HG03442 (cell line): ENCODE data around the gene FAM53B.

Experiments
- ATAC-seq: cut with Tn5 transposase; IDR thresholded peaks from one replicate; pipeline ENCODE4 v1.9.1; 2021; ENCODE audit warnings: mild to moderate bottlenecking, moderate library complexity; ENCODE audit not compliant: unreplicated experiment

FAM53B gene

DNA sequence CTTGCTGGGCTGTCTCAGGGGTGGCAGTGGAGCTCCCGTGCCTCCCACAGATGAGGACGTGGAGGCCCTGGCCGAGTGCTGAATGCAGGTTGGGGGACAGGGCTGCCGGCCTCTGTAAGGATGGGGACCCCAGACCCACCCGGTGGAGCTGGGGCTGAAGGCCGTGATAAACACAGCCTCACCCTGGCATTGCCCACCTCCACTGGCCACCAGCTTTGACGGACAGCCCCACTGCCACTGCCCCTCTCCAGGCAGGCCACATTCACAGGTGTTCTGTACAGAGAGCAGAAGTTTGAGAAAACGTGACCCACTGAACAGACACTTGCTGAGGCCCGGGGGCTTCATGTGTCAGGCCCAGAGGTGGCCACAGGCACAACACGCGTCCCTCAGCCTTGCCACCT lies 156.4 kb downstream of the FAM53B start:
- no peak for ATAC-seq

DNA sequence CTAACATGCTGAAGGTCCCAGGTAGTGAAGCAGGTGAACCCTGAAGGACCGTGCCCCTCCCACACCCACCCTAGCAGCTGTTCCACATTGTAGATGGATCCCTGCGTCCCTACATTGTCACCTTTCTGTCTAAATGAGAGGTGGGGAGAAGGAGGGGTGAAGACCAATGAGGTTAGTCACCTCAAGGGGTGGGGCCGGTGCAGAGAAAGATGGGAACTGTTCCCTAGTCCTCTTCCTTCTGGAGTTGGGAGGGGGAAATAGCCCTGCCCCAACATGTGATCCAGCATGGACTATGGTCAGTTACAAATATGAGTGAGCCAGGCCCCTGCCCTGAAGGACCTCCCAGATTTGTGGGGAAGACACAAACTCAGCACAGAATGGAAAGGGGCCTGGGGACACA lies 158.0 kb downstream of the FAM53B start:
- ATAC-seq: no peak

DNA sequence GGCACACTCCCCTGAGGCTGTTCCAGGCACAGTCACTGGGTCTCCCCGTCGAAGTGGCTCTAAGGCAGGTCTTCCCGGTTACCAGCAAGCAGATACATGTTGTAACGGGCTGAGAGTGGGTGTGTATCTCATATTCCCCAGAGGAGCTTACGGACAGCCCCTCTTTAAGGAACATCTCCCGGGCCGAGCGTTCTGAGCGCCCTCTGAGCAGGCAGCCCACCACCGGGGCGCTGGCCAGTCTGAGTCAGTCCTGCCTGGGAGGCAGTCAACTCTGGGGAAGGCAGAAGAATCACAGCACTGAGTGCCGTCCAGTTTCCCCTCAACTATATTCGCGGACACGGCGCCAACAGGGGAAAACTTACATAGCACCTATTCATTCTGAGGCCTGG lies 165.2 kb downstream of the FAM53B start:
- no peak for ATAC-seq

DNA sequence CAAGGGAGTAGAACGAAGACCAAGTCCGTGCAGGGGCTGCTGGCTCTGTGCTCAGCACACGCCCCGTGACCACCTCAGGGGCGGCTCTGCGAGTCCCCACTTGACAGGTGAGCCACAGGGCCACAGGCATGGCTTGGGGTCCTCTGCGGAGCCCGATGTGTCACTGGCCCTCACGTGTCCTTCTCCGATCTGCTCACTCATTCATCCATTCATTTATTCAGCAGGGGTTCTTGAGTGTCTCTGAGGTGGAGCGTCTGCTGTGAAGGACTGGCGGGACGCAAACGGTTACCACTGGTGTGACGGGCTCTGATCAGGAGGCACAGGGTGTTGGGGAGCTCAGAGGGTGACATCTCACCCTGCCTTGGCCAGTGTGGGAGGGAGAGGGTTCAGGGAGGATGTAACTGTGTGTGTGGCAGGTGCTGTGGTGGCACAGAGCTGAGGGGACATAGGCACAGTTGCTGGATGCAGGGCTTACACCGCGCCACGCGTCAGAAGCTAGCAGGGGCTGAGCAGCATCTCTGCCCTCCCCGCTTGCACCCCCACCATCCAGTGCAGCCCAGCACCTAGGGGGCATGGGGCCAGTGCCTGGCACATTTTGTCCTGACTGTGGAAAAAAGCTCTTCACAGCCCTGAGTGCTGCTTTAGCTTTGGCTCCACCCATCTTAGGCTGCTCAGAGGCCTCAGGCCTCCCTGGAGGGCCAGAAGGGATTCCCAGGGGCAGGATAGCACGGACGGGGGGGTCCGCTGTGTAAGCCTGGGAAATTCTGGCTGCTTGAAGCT lies 165.8 kb downstream of the FAM53B start:
- ATAC-seq: no peak

DNA sequence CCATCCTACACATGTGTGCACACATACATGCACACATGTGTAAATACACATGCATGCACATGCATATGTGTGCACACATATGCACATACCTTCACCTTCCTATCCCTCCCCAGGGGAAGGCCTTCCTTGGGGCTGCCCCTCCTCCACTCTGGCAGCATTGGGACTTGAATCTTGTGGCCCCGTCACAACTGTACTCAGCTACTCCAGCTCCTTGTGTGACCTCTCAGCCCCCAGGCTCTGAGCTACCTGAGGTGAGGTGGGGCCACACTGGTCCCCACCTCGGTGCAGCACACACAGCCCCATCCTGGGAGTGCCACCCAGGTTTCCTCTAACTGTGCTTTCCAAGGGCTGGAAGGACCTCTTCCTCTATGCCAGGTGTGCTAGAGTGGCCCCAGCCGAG lies 166.5 kb downstream of the FAM53B start:
- no peak for ATAC-seq

DNA sequence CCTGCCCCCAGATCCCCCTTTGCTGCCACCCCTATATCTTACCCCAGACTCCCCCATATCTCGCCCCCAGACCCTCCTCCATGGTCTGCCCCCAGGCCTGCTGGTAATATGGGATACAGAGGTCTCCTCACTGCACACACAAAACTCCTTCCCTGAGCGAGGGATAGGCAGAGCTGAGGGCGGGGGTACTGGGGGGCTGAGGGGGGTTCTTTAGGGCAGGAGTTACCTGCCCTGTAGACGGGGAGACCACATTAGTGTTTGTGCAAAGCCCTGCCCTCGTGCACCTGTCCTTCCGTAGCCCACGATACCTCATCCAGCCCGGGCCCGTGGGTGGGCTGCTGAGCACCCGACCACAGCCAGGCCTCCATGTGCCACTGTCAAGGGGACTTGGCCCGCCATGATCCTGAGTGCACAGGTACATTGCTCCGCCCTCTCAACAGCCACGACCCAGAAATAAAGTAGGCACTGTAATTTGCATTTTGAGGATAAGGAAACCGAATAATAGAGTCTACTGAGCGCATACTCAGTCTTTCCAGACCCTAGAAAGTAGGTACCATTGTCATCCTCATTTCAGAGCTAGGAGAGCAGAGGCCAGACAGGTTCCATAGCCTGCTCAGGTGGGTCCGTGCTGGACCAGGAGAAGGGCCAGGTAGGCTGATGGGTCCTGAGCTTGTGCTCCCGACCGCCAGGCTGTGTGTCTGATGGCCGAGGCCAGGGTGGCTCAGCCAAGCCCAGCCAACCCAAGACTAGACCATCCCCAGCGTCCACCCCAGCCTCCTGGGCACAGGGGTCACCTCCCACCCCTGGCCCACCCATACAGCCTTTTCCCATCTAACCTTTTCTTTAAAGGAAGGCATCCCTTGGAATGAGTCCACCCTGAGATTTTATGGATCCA lies 167.4 kb downstream of the FAM53B start:
- ATAC-seq: no peak

DNA sequence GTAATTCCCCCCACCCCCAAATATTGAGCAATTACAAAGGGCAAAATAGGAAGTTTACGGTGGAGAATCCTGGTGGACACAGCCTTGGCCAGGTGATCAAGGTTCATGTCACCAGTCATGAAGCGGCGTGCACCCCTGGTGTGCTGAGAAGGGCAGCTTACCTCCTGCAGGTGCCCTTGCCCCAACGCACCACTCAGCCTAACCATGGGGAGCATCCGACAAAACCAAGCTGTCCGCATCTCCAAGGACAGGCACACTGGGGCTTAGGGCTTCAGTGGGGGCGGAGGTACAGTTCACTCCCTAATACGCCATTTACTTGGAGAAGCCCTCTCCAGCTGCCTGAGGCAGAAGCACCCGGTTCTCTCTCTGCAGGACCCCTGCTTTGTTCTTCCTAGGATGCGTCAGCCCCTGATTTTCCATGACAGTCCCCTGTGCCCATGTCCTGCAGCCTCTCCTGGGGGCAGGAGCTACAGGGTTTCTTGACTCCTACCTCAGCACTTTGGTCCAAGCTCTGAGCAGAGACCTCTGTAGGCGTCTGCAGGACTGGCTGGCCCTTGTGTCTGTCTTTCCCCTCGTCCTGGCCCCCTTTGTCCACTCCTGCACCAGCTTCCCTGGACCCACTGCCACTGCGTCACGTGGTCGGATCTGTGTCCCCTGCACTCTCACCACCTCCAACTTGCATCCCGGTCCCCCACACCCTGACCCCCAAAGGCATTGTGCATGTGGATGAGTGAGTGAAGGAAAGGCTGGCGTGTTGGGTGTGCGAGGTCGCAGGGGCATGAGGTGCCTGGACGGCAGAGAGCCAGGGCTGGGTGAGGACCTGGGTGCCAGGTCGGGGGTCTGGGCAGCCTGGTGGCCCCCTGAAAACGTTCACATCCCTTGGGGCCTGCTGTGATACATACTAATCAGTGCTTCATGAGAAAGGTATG lies 168.8 kb downstream of the FAM53B start:
- ATAC-seq: no peak

DNA sequence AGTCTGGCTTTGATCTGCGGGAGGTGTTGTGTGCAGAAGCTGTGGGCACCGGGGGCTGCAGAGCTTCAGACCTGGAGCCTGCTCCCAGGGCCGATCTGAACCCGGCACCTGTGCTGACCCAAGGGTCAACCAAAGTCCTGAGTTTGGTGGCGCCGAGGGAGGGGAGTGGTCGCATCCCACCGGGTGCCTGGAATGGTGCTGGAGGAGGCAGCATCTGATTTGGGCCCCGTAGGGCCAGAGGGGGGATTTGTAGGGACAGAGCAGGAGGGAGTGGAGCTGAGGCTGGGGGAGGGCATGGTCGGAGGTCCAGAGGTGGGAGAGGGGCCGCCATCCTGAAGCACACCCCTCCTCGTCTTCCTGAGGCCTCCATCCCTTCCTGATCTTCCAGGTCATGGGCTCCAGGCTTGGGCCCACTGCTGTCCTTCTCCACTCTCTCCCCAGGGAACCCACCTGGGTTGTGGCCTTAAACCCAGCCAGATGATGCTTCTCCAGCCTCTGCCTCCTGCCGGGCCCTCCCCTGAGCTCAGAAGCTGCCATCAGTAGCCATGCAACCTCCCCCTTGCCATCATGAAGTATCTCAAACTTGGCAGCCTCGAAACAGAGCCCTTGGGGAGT lies 169.6 kb downstream of the FAM53B start:
- no peak for ATAC-seq

DNA sequence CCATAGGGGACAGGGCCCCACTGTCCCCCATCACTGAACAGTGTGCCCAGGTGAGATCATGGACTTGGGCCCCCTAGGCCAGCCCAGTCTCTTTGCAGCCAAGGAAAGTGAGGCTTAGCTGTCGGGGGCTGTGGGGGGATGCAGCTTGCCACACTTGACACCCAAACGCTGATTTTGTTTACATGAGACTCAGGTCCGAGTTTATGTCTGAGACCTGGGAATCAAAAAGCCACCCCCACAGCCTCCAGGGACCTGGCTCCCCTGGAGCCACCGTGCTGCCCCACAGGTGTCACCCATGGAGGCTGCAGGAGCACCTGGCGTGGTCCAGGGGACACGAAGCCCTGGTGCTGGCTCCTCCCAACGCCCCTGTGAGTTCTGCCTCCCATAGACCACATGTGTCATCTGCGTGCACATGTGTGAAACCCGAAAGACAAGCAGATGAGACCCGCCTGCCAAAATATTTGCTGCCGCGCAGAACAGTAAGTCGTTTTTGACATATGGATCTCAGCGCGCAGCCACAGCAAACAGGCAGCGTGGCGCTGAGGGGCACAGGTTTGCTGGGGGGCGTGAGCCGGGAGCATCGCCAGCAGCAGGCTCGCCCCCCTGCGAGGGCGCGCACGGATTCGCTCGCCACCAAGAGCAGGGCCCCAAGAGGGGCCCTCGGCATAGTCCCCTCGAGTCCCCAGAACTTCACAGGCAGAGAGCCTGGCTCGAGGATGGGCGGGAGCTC lies 170.3 kb downstream of the FAM53B start:
- ATAC-seq: no peak

DNA sequence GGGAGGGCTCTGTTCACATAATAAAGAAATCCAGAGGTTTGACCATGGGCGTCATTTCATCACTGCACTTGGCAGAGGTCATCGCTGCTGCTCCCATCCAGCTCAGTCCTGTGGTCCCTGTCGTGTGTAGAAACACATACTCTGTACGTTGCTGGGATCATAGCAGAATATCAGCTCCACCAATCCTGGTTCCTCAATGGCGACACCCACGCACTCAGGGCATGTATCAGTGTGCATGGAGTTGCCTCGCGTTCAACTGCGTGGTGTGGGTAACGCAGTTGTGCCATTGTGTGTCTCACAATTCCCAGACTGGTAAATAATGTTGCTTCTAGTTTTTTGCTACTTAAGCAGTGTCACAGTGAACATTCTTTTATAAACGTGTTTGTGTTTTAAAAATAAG lies 171.4 kb downstream of the FAM53B start:
- ATAC-seq: no peak

DNA sequence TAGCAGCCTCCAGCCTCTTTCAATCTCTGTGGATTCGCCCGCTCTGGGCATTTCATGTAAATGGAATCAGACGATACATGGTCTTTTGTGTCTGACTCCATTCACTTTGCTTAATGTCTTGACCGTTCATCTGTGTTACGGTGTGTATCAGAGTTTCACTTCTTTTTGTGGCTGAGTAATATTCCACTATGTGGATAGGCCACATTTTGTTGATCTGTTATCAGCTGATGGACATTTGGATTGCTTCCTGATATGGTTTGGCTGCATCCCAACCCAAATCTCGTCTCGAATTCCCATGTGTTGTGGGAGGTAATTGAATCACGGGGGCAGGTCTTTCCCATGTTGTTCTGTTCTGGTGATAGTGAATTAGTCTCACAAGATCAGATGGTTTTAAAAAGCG lies 173.5 kb downstream of the FAM53B start:
- ATAC-seq: no peak

DNA sequence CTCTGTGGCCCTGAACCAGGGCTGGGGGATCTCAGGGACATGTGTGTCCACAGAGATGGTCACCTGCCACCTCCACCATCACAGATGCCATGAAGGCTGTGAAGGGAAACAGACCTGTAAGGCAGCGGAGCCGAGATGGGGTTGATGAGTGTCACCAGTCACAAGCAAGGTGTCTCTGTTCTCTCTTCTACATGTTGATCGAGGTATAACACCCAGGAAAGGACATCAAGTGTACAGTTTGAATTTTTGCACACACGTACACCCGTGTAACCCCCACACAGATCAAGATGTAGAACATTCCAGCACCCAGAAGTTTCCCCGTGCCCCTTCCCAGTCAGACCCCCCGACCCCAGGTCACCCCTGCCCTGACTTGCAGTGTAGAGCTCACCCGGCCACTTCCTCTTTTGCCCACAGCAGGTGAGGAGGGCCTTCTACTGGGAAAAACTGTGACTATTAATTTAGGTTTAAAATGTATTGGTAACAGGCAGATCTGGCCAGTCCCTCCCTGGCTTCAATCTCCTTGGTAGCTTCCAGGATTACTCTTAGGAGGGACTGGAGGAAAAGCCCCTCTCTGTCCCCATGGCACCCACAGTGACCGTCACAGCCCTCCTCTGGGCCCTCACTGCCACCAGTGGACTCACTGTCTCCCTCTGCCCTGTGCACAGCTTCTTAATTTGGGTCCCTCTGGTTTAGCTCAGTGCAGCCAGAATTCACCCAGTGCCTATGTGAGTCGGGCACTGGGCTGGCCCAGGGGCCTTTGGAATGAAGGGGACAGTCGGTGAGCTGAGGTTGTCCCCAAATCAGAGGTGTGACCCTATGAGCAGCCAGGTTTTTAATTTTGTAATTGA lies 174.3 kb downstream of the FAM53B start:
- no peak for ATAC-seq
